ENCODE data around the gene USP10.

Gene USP10

GRCh38 chr16:84808826-84809225 is 109.0 kb downstream of the USP10 start:
- H3K9ac ChIP-seq (ENCODE audit: low read depth, low read length): no peak overlapping the region
- no peaks in the 10 kb centered on the region for H3K27me3 ChIP-seq (ENCODE audit: control insufficient read depth, insufficient read depth, low read length)
- no peaks in the 10 kb centered on the region for H3K4me1 ChIP-seq (ENCODE audit: control insufficient read depth, insufficient read depth, low read length)
- H3K9me3 ChIP-seq (ENCODE audit: control insufficient read depth, insufficient read depth, low read length): no peaks in the 10 kb centered on the region
- H3K4me3 ChIP-seq (ENCODE audit: low read depth, low read length): no peak overlapping the region
- H3K36me3 ChIP-seq (ENCODE audit: control insufficient read depth, insufficient read depth, low read length): no peaks in the 10 kb centered on the region

GRCh38 chr16:84810518-84811273 is 110.9 kb downstream of the USP10 start:
- no peak overlapping the region for H3K4me3 ChIP-seq (ENCODE audit: low read depth, low read length)
- no peaks in the 10 kb centered on the region for H3K36me3 ChIP-seq (ENCODE audit: control insufficient read depth, insufficient read depth, low read length)
- H3K9me3 ChIP-seq (ENCODE audit: control insufficient read depth, insufficient read depth, low read length): no peaks in the 10 kb centered on the region
- H3K9ac ChIP-seq (ENCODE audit: low read depth, low read length): no peak overlapping the region
- H3K27me3 ChIP-seq (ENCODE audit: control insufficient read depth, insufficient read depth, low read length): no peaks in the 10 kb centered on the region
- no peaks in the 10 kb centered on the region for H3K4me1 ChIP-seq (ENCODE audit: control insufficient read depth, insufficient read depth, low read length)

GRCh38 chr16:84811529-84811928 is 111.7 kb downstream of the USP10 start:
- H3K36me3 ChIP-seq (ENCODE audit: control insufficient read depth, insufficient read depth, low read length): no peaks in the 10 kb centered on the region
- H3K9me3 ChIP-seq (ENCODE audit: control insufficient read depth, insufficient read depth, low read length): no peaks in the 10 kb centered on the region
- H3K9ac ChIP-seq (ENCODE audit: low read depth, low read length): no peak overlapping the region
- no peak overlapping the region for H3K4me3 ChIP-seq (ENCODE audit: low read depth, low read length)
- H3K27me3 ChIP-seq (ENCODE audit: control insufficient read depth, insufficient read depth, low read length): no peaks in the 10 kb centered on the region
- no peaks in the 10 kb centered on the region for H3K4me1 ChIP-seq (ENCODE audit: control insufficient read depth, insufficient read depth, low read length)

- H3K4me1 ChIP-seq (ENCODE audit: control insufficient read depth, insufficient read depth, low read length): no peaks in the 10 kb centered on the region
- no peaks in the 10 kb centered on the region for H3K9me3 ChIP-seq (ENCODE audit: control insufficient read depth, insufficient read depth, low read length)
- H3K36me3 ChIP-seq (ENCODE audit: control insufficient read depth, insufficient read depth, low read length): no peaks in the 10 kb centered on the region
- H3K4me3 ChIP-seq (ENCODE audit: low read depth, low read length): no peak overlapping the region
- no peak overlapping the region for H3K9ac ChIP-seq (ENCODE audit: low read depth, low read length)
- H3K27me3 ChIP-seq (ENCODE audit: control insufficient read depth, insufficient read depth, low read length): peaks cover 4% of the 10 kb centered on the region
These were observed 113.5 kb downstream of the USP10 start for GRCh38 chr16:84813141-84813934.

- Histone ChIP-seq H3K4me3 (ENCODE audit: low read depth, low read length) (no peak overlapping the region), H3K27me3 (ENCODE audit: control insufficient read depth, insufficient read depth, low read length) (peaks cover 19% of the 10 kb centered on the region), H3K9ac (ENCODE audit: low read depth, low read length) (no peak overlapping the region), H3K4me1 (ENCODE audit: control insufficient read depth, insufficient read depth, low read length) (peaks cover 2% of the 10 kb centered on the region), H3K36me3 (ENCODE audit: control insufficient read depth, insufficient read depth, low read length) (no peaks in the 10 kb centered on the region), H3K9me3 (ENCODE audit: control insufficient read depth, insufficient read depth, low read length) (no peaks in the 10 kb centered on the region)
These were observed 115.7 kb downstream of the USP10 start for GRCh38 chr16:84815462-84815861.

GRCh38 chr16:84816023-84816422 is 116.2 kb downstream of the USP10 start:
- no peaks in the 10 kb centered on the region for H3K36me3 ChIP-seq (ENCODE audit: control insufficient read depth, insufficient read depth, low read length)
- no peak overlapping the region for H3K9ac ChIP-seq (ENCODE audit: low read depth, low read length)
- H3K9me3 ChIP-seq (ENCODE audit: control insufficient read depth, insufficient read depth, low read length): no peaks in the 10 kb centered on the region
- H3K4me3 ChIP-seq (ENCODE audit: low read depth, low read length): no peak overlapping the region
- H3K4me1 ChIP-seq (ENCODE audit: control insufficient read depth, insufficient read depth, low read length): peaks cover 2% of the 10 kb centered on the region
- peaks cover 25% of the 10 kb centered on the region for H3K27me3 ChIP-seq (ENCODE audit: control insufficient read depth, insufficient read depth, low read length)

GRCh38 chr16:84816485-84816884 is 116.7 kb downstream of the USP10 start:
- H3K9me3 ChIP-seq (ENCODE audit: control insufficient read depth, insufficient read depth, low read length): no peaks in the 10 kb centered on the region
- no peak overlapping the region for H3K9ac ChIP-seq (ENCODE audit: low read depth, low read length)
- peaks cover 2% of the 10 kb centered on the region for H3K4me1 ChIP-seq (ENCODE audit: control insufficient read depth, insufficient read depth, low read length)
- no peak overlapping the region for H3K4me3 ChIP-seq (ENCODE audit: low read depth, low read length)
- peaks cover 29% of the 10 kb centered on the region for H3K27me3 ChIP-seq (ENCODE audit: control insufficient read depth, insufficient read depth, low read length)
- no peaks in the 10 kb centered on the region for H3K36me3 ChIP-seq (ENCODE audit: control insufficient read depth, insufficient read depth, low read length)

GRCh38 chr16:84817206-84817605 is 117.4 kb downstream of the USP10 start:
- Histone ChIP-seq H3K4me1 (ENCODE audit: control insufficient read depth, insufficient read depth, low read length) (peaks cover 2% of the 10 kb centered on the region), H3K36me3 (ENCODE audit: control insufficient read depth, insufficient read depth, low read length) (no peaks in the 10 kb centered on the region), H3K27me3 (ENCODE audit: control insufficient read depth, insufficient read depth, low read length) (peaks cover 35% of the 10 kb centered on the region), H3K9ac (ENCODE audit: low read depth, low read length) (no peak overlapping the region), H3K9me3 (ENCODE audit: control insufficient read depth, insufficient read depth, low read length) (no peaks in the 10 kb centered on the region), H3K4me3 (ENCODE audit: low read depth, low read length) (no peak overlapping the region)

- peaks cover 2% of the 10 kb centered on the region for H3K4me1 ChIP-seq (ENCODE audit: control insufficient read depth, insufficient read depth, low read length)
- H3K4me3 ChIP-seq (ENCODE audit: low read depth, low read length): no peak overlapping the region
- H3K27me3 ChIP-seq (ENCODE audit: control insufficient read depth, insufficient read depth, low read length): peaks cover 37% of the 10 kb centered on the region
- no peaks in the 10 kb centered on the region for H3K9me3 ChIP-seq (ENCODE audit: control insufficient read depth, insufficient read depth, low read length)
- H3K9ac ChIP-seq (ENCODE audit: low read depth, low read length): no peak overlapping the region
- H3K36me3 ChIP-seq (ENCODE audit: control insufficient read depth, insufficient read depth, low read length): no peaks in the 10 kb centered on the region
These were observed 117.8 kb downstream of the USP10 start for GRCh38 chr16:84817613-84818012.

GRCh38 chr16:84818133-84818532 is 118.3 kb downstream of the USP10 start:
- Histone ChIP-seq H3K4me3 (ENCODE audit: low read depth, low read length) (no peak overlapping the region), H3K9ac (ENCODE audit: low read depth, low read length) (no peak overlapping the region), H3K4me1 (ENCODE audit: control insufficient read depth, insufficient read depth, low read length) (peaks cover 2% of the 10 kb centered on the region), H3K27me3 (ENCODE audit: control insufficient read depth, insufficient read depth, low read length) (peaks cover 38% of the 10 kb centered on the region), H3K9me3 (ENCODE audit: control insufficient read depth, insufficient read depth, low read length) (no peaks in the 10 kb centered on the region), H3K36me3 (ENCODE audit: control insufficient read depth, insufficient read depth, low read length) (no peaks in the 10 kb centered on the region)

GRCh38 chr16:84818989-84819643 is 119.3 kb downstream of the USP10 start:
- no peaks in the 10 kb centered on the region for H3K9me3 ChIP-seq (ENCODE audit: control insufficient read depth, insufficient read depth, low read length)
- peak overlapping the region; percentile 56 for H3K4me3 ChIP-seq (ENCODE audit: low read depth, low read length)
- H3K36me3 ChIP-seq (ENCODE audit: control insufficient read depth, insufficient read depth, low read length): no peaks in the 10 kb centered on the region
- H3K4me1 ChIP-seq (ENCODE audit: control insufficient read depth, insufficient read depth, low read length): peaks cover 2% of the 10 kb centered on the region
- no peak overlapping the region for H3K9ac ChIP-seq (ENCODE audit: low read depth, low read length)
- H3K27me3 ChIP-seq (ENCODE audit: control insufficient read depth, insufficient read depth, low read length): peaks cover 38% of the 10 kb centered on the region
